Heart left ventricle (tissue), 16 donors: ENCODE results near the gene ESRP2. TPM values are rescaled to one million over a fixed set of nuclear protein-coding genes. Genes with fewer than 3 reads are reported as not detected.
A peak's percentile ranks its signal among the peaks of the same experiment; 100 is the strongest.

Source experiments
- ATAC-seq, 4 donors: fragments of 200-7000 bp; cut with Tn5 transposase; one replicate each; pipeline ENCODE4 v1.9.1; 2020 to 2022; ENCODE audit warnings: moderate library complexity in 4 of 4, mild to moderate bottlenecking in 3 of 4, moderate number of reproducible peaks in 1 of 4
- DNase-seq, 5 donors: peaks; one replicate each; pipeline ENCODE4 v3.0.0-alpha.2; 2020
- H3K27ac ChIP-seq, 12 donors: fragments of 200-600 bp; sonication (generic) in 4 of 12; one replicate each; pipeline versions ENCODE4 v1.5.0 to v1.8.0; 2016 to 2022; ENCODE audit warnings: mild to moderate bottlenecking in 2 of 12
- H3K27me3 ChIP-seq, 9 donors: fragments of 200-600 bp; sonication (generic) in 2 of 9; one replicate each; pipeline versions ENCODE4 v1.5.1 to v1.8.0; 2016 to 2022; ENCODE audit warnings: mild to moderate bottlenecking in 3 of 9
- H3K36me3 ChIP-seq, 9 donors: fragments of 200-600 bp; sonication (generic) in 2 of 9; one replicate each; pipeline versions ENCODE4 v1.5.0 to v1.8.0; 2018 to 2022; ENCODE audit warnings: mild to moderate bottlenecking in 2 of 9
- H3K4me1 ChIP-seq, 12 donors: fragments of 200-600 bp; sonication (generic) in 4 of 12; one replicate each; pipeline versions ENCODE4 v1.5.0 to v1.8.0; 2016 to 2022; ENCODE audit warnings: mild to moderate bottlenecking in 3 of 12
- H3K4me3 ChIP-seq, 12 donors: fragments of 200-600 bp; sonication (generic) in 4 of 12; one replicate each; pipeline versions ENCODE4 v1.5.0 to v1.8.0; 2017 to 2022; ENCODE audit warnings: mild to moderate bottlenecking in 9 of 12, moderate library complexity in 4 of 12
- H3K9me3 ChIP-seq, 12 donors: fragments of 200-600 bp; sonication (generic) in 4 of 12; one replicate each; pipeline versions ENCODE4 v1.5.0 to v1.8.0; 2016 to 2022; ENCODE audit warnings: mild to moderate bottlenecking in 1 of 12
- CTCF ChIP-seq, 12 donors: fragments of 200-600 bp; sonication (generic) in 4 of 12; IDR thresholded peaks; one replicate each; pipeline versions ENCODE4 v1.5.0 to v1.8.0; 2018 to 2022; ENCODE audit warnings: antibody characterized with exemption in 12 of 12, mild to moderate bottlenecking in 5 of 12
- POLR2A ChIP-seq, 2 donors: fragments of 450-650 bp; IDR thresholded peaks; one replicate each; pipeline ENCODE4 v1.6.1; 2017; ENCODE audit warnings: antibody characterized with exemption in 2 of 2, mild to moderate bottlenecking in 2 of 2, moderate library complexity in 2 of 2
- WGBS, 4 donors: extraction: QIAGEN DNeasy Blood & Tissue Kit in 2 of 4; methylation state at CpG; one replicate each; pipeline versions ENCODE4 v1.1.5 to v1.1.7; 2013 to 2018; 5-methylcytosine and 5-hydroxymethylcytosine counted together
- intact Hi-C, 10 donors: fragments of 100-400 bp; cut with DNase I; formaldehyde crosslinking; loops; one replicate each; pipeline versions ENCODE4 v1.11.1 to v1.14.2; 2022
- polyA plus RNA-seq, 2 donors: library from polyadenylated mRNA; stranded (reverse); fragments of 200-250 nt; gene quantifications; one replicate each; pipeline ENCODE4 v1.2.3, GENCODE V29; 2013
- total RNA-seq, 9 donors: library from RNA; depleted of rRNA in 2 of 9; stranded (reverse); fragments of >200 nt in 2 of 9; fragmentation: NEBNext Ultra II Directional in 3 of 9; extraction: Animal tissue kit (Norgen Biotek cat#: 25700) in 3 of 9; gene quantifications; one replicate each; pipeline versions ENCODE4 v1.1.0 to v1.2.4, GENCODE V29; 2016 to 2023
- donor health status: ischemic (EF 13 %, LVEDD 7.1; RV severe dilation, severe dysfunction).
- donor health status: healthy with polysubstance abuse.
- donor health status: DM: no; HTN: yes; CAD: no.
- donor health status: DM: no; HTN: no; CAD: no.
- donor health status: ischemic (EF 25% LVEDD 6.9; RV normal size, moderate dysfunction).
- donor health status: ischemic (EF 25% LVEDD 5.7; RV mildly dilated, moderate dysfunction).
- donor health status: healthy.
- donor health status: DM: yes; HTN: yes; CAD: no.
- donor health status: ischemic (EF 35%, LVEDD 5.7; RV mildly dilated, moderate dysfunction).
- donor health status: nonischemic (EF 11% LVEDD 7.7; RV severe dilation, severe dysfunction).
- donor health status: DM: yes; HTN: yes; CAD: no.
- donor health status: PGD.
- donor health status: ischemic (EF 29% LVEDD 5.4; RV normal size, mild dysfunction).
- donor health status: nonischemic (EF 23%, LVEDD 6.1; RV moderate dilation, normal function).

ESRP2 gene
- total and polyA plus RNA-seq, 11 donors = 0.15 to 1.9 (median 0.45) TPM; not detected in 1

- Histone ChIP-seq H3K27ac (peak overlapping the region in 6 of 12 donors; percentile 38 to 92 (median 84)), H3K36me3 (peaks cover 0 to 2% (median 0%) of the 10 kb centered on the region in 9 donors), H3K4me1 (peaks cover 0 to 41% (median 19%) of the 10 kb centered on the region in 12 donors), H3K27me3 (peaks cover 0 to 7% (median 0%) of the 10 kb centered on the region in 9 donors), H3K4me3 (peak overlapping the region in 10 of 12 donors; percentile 15 to 74 (median 50)), H3K9me3 (no peaks in the 10 kb centered on the region)
- DNase-seq (peak in 3 of 5 donors; percentile 39 to 76 (median 40)), ATAC-seq (peak in 1 of 4 donors; percentile 0)
- WGBS, 4 donors = 25 to 46% (median 33%) methylated on average over 29 to 45 of the region's 45 CpGs
- intact Hi-C loops = loop anchor here in 3 of 10 donors (10.0 kb wide), 3 partner anchors 271 to 1491 kb away; partner anchors contain the start of genes RANBP10 (in 1 of the 3), SLC12A4 (in 1 of the 3) and TSNAXIP1 (in 1 of the 3)
- TF ChIP-seq POLR2A (IDR thresholded peaks at IDR 0.05) (no peak), CTCF (IDR thresholded peaks at IDR 0.05) (no peak)
Measured at GRCh38 chr16:68236137-68236825, 354 bp upstream of the ESRP2 start.

- intact Hi-C loops = loop anchor here in 3 of 10 donors (10.0 kb wide), 3 partner anchors 270 to 1490 kb away; partner anchors contain the start of genes RANBP10 (in 1 of the 3), SLC12A4 (in 1 of the 3) and TSNAXIP1 (in 1 of the 3)
- TF ChIP-seq POLR2A (IDR thresholded peaks at IDR 0.05) (no peak), CTCF (IDR thresholded peaks at IDR 0.05) (no peak)
- Histone ChIP-seq H3K9me3 (no peaks in the 10 kb centered on the region), H3K4me3 (peak overlapping the region in 10 of 12 donors; percentile 15 to 65 (median 35)), H3K36me3 (peaks cover 0 to 10% (median 0%) of the 10 kb centered on the region in 9 donors), H3K4me1 (peaks cover 0 to 41% (median 19%) of the 10 kb centered on the region in 12 donors), H3K27ac (peak overlapping the region in 1 of 12 donors; percentile 38), H3K27me3 (peaks cover 0 to 7% (median 0%) of the 10 kb centered on the region in 9 donors)
- WGBS, 4 donors = 61 to 66% (median 66%) methylated on average over 55 to 73 of the region's 73 CpGs
- peak in 2 of 5 donors; percentile 16 to 66 for DNase-seq
- ATAC-seq = no peak
Measured at GRCh38 chr16:68235108-68235886, 630 bp downstream of the ESRP2 start.

GRCh38 chr16:68234188-68235107, 1.5 kb downstream of the ESRP2 start:
- peaks cover 0 to 36% (median 19%) of the 10 kb centered on the region in 12 donors for H3K4me1 ChIP-seq
- H3K4me3 ChIP-seq = no peak overlapping the region
- intact Hi-C loops = loop anchor here in 5 of 10 donors (5.0 to 10.0 kb wide), 4 partner anchors 242 to 1490 kb away; partner anchors contain the start of genes RANBP10 (in 1 of the 5), SLC12A4 (in 1 of the 5) and TSNAXIP1 (in 1 of the 5)
- no peak for ATAC-seq
- H3K27me3 ChIP-seq = peaks cover 0 to 7% (median 0%) of the 10 kb centered on the region in 9 donors
- no peaks in the 10 kb centered on the region for H3K9me3 ChIP-seq
- WGBS, 4 donors = 62 to 73% (median 70%) methylated on average over 11 to 13 of the region's 13 CpGs
- peaks cover 0 to 12% (median 0%) of the 10 kb centered on the region in 9 donors for H3K36me3 ChIP-seq
- TF ChIP-seq CTCF (IDR thresholded peaks at IDR 0.05) = no peak
- TF ChIP-seq POLR2A (IDR thresholded peaks at IDR 0.05) = no peak
- peak in 2 of 5 donors; percentile 23 to 60 for DNase-seq
- H3K27ac ChIP-seq = no peak overlapping the region
